ENCODE data around the gene RPH3AL. TPM values are rescaled to one million over a fixed set of nuclear protein-coding genes. Genes with fewer than 3 reads are reported as not detected.

Gene RPH3AL
- total and polyA plus RNA-seq, 4 donors: 4.7 to 5.9 (median 5.3) TPM

DNA sequence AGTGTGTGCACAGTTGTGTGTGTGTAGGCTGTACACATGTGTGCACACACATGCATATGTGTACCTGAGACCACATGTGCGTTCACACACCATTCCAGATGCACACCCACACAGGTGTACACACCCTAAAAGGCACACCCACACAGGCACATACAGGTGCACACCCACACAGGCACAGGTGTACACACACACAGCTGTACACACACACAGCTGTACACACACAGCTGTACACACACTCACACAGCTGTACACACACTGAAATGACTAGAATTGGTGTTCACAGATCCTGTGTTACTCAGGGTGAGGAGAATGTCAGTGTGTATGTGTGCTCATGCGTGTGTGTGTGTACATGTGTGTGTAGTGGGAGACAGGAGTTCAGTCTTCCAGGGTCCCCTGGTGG is 155.3 kb downstream of the RPH3AL start:
- no peaks in the 10 kb centered on the region for H3K9me3 ChIP-seq (ENCODE audit: control insufficient read depth, insufficient read depth, low read length)
- WGBS (ENCODE audit: insufficient coverage): 100% methylated on average over 2 of the region's 2 CpGs
- H3K27ac ChIP-seq (ENCODE audit: low read depth, low read length): no peak overlapping the region
- H3K36me3 ChIP-seq (ENCODE audit: control insufficient read depth, insufficient read depth, low read length): no peaks in the 10 kb centered on the region
- peaks cover 2% of the 10 kb centered on the region for H3K27me3 ChIP-seq (ENCODE audit: control insufficient read depth, insufficient read depth, low read length)
- H3K4me1 ChIP-seq (ENCODE audit: control insufficient read depth, insufficient read depth, low read length): peaks cover 39% of the 10 kb centered on the region
- no peak for DNase-seq (ENCODE audit: low read depth in 4 of 6, low spot score in 6 of 6)
- H3K4me3 ChIP-seq (ENCODE audit: low read depth, low read length): no peak overlapping the region

DNA sequence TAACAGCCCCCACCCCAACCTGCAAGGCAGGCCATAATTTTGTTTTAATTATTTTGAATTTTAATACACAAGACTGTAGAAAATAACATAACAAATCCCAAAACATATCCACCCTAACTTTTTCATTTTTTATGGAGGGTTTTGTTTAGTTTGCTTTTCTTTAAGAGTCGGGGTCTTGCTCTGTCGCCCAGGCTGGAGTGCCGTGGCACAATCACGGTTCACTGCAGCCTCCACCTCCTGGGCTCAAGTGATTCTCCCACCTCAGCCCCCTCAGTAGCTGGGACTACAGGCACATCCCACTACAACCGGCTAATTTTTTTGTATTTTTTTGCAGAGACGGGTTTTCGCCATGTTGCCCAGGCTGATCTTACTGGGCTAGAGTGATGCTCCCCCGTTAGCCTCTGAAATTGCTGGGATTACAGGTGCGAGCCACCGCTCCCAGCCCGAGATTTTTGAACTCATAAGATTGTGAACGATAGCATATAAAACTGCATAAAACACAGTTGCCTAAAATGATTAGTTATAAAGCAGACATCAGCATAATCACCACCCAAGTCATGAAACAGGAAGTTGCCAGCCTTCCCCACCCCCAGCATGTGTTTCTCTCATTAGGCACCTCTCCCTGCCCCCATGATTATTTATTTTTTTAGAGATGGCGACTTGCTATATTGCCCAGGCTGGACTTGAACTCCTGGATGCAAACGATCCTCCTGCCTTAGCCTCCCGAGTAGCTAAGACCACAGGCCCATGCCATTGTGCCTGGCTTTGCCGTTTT is 157.6 kb downstream of the RPH3AL start:
- 79% methylated on average over 6 of the region's 16 CpGs for WGBS (ENCODE audit: insufficient coverage)
- H3K9me3 ChIP-seq (ENCODE audit: control insufficient read depth, insufficient read depth, low read length): no peaks in the 10 kb centered on the region
- peaks cover 29% of the 10 kb centered on the region for H3K4me1 ChIP-seq (ENCODE audit: control insufficient read depth, insufficient read depth, low read length)
- H3K4me3 ChIP-seq (ENCODE audit: low read depth, low read length): no peak overlapping the region
- DNase-seq (ENCODE audit: low read depth in 4 of 6, low spot score in 6 of 6): no peak
- peaks cover 2% of the 10 kb centered on the region for H3K27me3 ChIP-seq (ENCODE audit: control insufficient read depth, insufficient read depth, low read length)
- H3K36me3 ChIP-seq (ENCODE audit: control insufficient read depth, insufficient read depth, low read length): no peaks in the 10 kb centered on the region
- no peak overlapping the region for H3K27ac ChIP-seq (ENCODE audit: low read depth, low read length)

GRCh38 chr17:193841-194806 is 158.5 kb downstream of the RPH3AL start:
- DNase-seq (ENCODE audit: low read depth in 4 of 6, low spot score in 6 of 6): peak in 4 of 6 donors; percentile 56 to 91 (median 70)
- Histone ChIP-seq H3K27ac (ENCODE audit: low read depth, low read length) (peak overlapping the region; percentile 52), H3K36me3 (ENCODE audit: control insufficient read depth, insufficient read depth, low read length) (no peaks in the 10 kb centered on the region), H3K4me3 (ENCODE audit: low read depth, low read length) (no peak overlapping the region), H3K4me1 (ENCODE audit: control insufficient read depth, insufficient read depth, low read length) (peaks cover 20% of the 10 kb centered on the region), H3K27me3 (ENCODE audit: control insufficient read depth, insufficient read depth, low read length) (peaks cover 2% of the 10 kb centered on the region), H3K9me3 (ENCODE audit: control insufficient read depth, insufficient read depth, low read length) (no peaks in the 10 kb centered on the region)
- 51% methylated on average over 27 of the region's 31 CpGs for WGBS (ENCODE audit: insufficient coverage)

- DNase-seq (ENCODE audit: low read depth in 4 of 6, low spot score in 6 of 6): no peak
- H3K4me1 ChIP-seq (ENCODE audit: control insufficient read depth, insufficient read depth, low read length): peaks cover 19% of the 10 kb centered on the region
- WGBS (ENCODE audit: insufficient coverage): 94% methylated on average over 8 of the region's 8 CpGs
These were observed 159.2 kb downstream of the RPH3AL start for GRCh38 chr17:193426-193810.

DNA sequence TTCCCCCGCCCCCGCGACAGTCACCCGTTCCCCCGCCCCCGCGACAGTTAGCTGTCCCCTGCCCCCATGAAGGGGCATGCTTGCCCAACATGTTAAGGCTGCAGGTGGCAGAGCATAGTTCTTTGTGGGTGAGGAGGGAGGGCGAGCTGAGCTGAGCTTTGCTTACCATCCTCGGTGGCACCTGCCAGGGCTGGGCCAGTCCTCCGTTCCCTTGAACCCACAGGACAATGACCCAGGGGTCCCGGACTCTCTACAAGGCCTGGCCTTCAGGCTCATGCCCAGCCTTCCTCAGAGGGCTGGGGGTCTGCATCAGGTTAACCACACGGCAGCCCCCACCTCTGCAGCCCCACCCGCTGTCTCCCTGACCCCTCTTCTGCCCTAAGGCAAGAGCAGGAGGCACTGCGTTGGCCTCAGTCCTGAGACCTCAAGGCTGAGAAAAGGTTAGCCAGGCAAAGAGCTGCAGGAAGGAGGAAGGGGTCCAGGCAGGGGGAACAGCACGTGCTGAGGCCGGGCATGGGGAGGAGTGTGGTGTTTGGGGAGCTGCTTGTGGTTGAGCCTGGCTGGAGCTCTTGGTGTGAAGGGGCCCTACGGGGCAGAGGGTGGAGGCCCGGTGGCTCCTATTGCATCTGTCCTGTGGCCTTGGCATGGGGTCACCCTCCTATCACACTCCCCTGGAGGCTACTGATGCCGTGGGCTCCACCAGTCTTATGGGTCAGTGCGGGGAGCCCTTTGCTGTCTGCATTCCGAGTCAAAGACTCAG is 159.8 kb downstream of the RPH3AL start:
- WGBS (ENCODE audit: insufficient coverage): 98% methylated on average over 15 of the region's 21 CpGs
- H3K27ac ChIP-seq (ENCODE audit: low read depth, low read length): no peak overlapping the region
- H3K36me3 ChIP-seq (ENCODE audit: control insufficient read depth, insufficient read depth, low read length): no peaks in the 10 kb centered on the region
- H3K9me3 ChIP-seq (ENCODE audit: control insufficient read depth, insufficient read depth, low read length): no peaks in the 10 kb centered on the region
- H3K4me1 ChIP-seq (ENCODE audit: control insufficient read depth, insufficient read depth, low read length): peaks cover 19% of the 10 kb centered on the region
- H3K4me3 ChIP-seq (ENCODE audit: low read depth, low read length): no peak overlapping the region
- no peak for DNase-seq (ENCODE audit: low read depth in 4 of 6, low spot score in 6 of 6)
- H3K27me3 ChIP-seq (ENCODE audit: control insufficient read depth, insufficient read depth, low read length): peaks cover 2% of the 10 kb centered on the region

More at GRCh38 chr17:193426-193810, 159.2 kb downstream of the RPH3AL start:
- no peak overlapping the region for H3K4me3 ChIP-seq (ENCODE audit: low read depth, low read length)
- H3K27ac ChIP-seq (ENCODE audit: low read depth, low read length): no peak overlapping the region
- no peaks in the 10 kb centered on the region for H3K9me3 ChIP-seq (ENCODE audit: control insufficient read depth, insufficient read depth, low read length)
- H3K36me3 ChIP-seq (ENCODE audit: control insufficient read depth, insufficient read depth, low read length): no peaks in the 10 kb centered on the region
- peaks cover 2% of the 10 kb centered on the region for H3K27me3 ChIP-seq (ENCODE audit: control insufficient read depth, insufficient read depth, low read length)

DNA sequence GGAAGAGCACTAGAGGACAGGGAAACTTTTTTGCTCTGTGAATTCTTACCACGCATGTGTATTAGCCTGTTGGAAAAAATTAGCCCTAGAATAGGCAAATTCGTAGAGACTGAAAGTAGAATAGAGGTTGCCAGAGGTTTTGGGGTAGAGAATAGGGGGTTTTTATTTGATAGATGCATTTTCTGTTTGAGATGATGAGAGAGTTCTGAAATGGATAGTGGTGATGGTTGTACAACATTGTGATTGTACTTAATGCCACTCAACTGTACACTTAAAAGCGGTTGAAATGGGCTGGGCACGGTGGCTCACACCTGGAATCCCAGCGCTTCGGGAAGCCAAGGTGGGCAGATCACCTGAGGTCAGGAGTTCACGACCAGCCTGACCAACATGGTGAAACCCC is 163.2 kb downstream of the RPH3AL start:
- WGBS (ENCODE audit: insufficient coverage): 97% methylated on average over 6 of the region's 7 CpGs
- peaks cover 14% of the 10 kb centered on the region for H3K4me1 ChIP-seq (ENCODE audit: control insufficient read depth, insufficient read depth, low read length)
- H3K27ac ChIP-seq (ENCODE audit: low read depth, low read length): no peak overlapping the region
- DNase-seq (ENCODE audit: low read depth in 4 of 6, low spot score in 6 of 6): no peak
- H3K27me3 ChIP-seq (ENCODE audit: control insufficient read depth, insufficient read depth, low read length): no peaks in the 10 kb centered on the region
- no peak overlapping the region for H3K4me3 ChIP-seq (ENCODE audit: low read depth, low read length)
- no peaks in the 10 kb centered on the region for H3K36me3 ChIP-seq (ENCODE audit: control insufficient read depth, insufficient read depth, low read length)
- H3K9me3 ChIP-seq (ENCODE audit: control insufficient read depth, insufficient read depth, low read length): no peaks in the 10 kb centered on the region

- Histone ChIP-seq H3K4me1 (ENCODE audit: control insufficient read depth, insufficient read depth, low read length) (peaks cover 11% of the 10 kb centered on the region), H3K27me3 (ENCODE audit: control insufficient read depth, insufficient read depth, low read length) (peaks cover under 1% of the 10 kb centered on the region), H3K9me3 (ENCODE audit: control insufficient read depth, insufficient read depth, low read length) (no peaks in the 10 kb centered on the region), H3K4me3 (ENCODE audit: low read depth, low read length) (no peak overlapping the region), H3K36me3 (ENCODE audit: control insufficient read depth, insufficient read depth, low read length) (no peaks in the 10 kb centered on the region), H3K27ac (ENCODE audit: low read depth, low read length) (no peak overlapping the region)
- no CpG with 5 or more reads among the region's 2 CpGs for WGBS (ENCODE audit: insufficient coverage)
- DNase-seq (ENCODE audit: low read depth in 4 of 6, low spot score in 6 of 6): no peak
These were observed 165.5 kb downstream of the RPH3AL start for GRCh38 chr17:187130-187529.

GRCh38 chr17:185445-186138 is 167.0 kb downstream of the RPH3AL start:
- DNase-seq (ENCODE audit: low read depth in 4 of 6, low spot score in 6 of 6): no peak
- Histone ChIP-seq H3K36me3 (ENCODE audit: control insufficient read depth, insufficient read depth, low read length) (no peaks in the 10 kb centered on the region), H3K4me3 (ENCODE audit: low read depth, low read length) (no peak overlapping the region), H3K27ac (ENCODE audit: low read depth, low read length) (no peak overlapping the region), H3K4me1 (ENCODE audit: control insufficient read depth, insufficient read depth, low read length) (peaks cover 16% of the 10 kb centered on the region), H3K27me3 (ENCODE audit: control insufficient read depth, insufficient read depth, low read length) (peaks cover 5% of the 10 kb centered on the region), H3K9me3 (ENCODE audit: control insufficient read depth, insufficient read depth, low read length) (no peaks in the 10 kb centered on the region)
- WGBS (ENCODE audit: insufficient coverage): 69% methylated on average over 7 of the region's 14 CpGs

DNA sequence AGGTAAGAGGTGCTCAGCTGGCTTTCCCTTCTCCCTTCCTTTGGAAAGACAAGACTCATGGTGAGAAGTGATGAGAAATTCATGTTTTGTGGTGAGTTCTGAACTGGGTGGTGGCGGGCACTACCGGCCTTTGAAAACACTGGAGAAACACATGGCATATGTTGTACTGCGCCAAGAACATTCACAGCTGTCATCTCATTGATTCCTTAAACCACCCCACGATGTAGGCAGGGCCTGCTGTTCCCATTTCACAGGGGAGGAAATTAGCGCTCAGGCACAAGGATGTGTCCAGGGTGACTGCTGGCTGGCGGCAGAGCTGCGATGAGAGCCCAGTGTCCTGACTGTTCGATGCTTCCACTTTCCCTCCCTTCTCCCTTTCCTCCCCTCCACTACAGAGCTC is 169.6 kb downstream of the RPH3AL start:
- Histone ChIP-seq H3K27me3 (ENCODE audit: control insufficient read depth, insufficient read depth, low read length) (peaks cover 11% of the 10 kb centered on the region), H3K36me3 (ENCODE audit: control insufficient read depth, insufficient read depth, low read length) (peaks cover 7% of the 10 kb centered on the region), H3K4me1 (ENCODE audit: control insufficient read depth, insufficient read depth, low read length) (peaks cover 34% of the 10 kb centered on the region), H3K9me3 (ENCODE audit: control insufficient read depth, insufficient read depth, low read length) (no peaks in the 10 kb centered on the region), H3K4me3 (ENCODE audit: low read depth, low read length) (no peak overlapping the region), H3K27ac (ENCODE audit: low read depth, low read length) (no peak overlapping the region)
- WGBS (ENCODE audit: insufficient coverage): no CpG with 5 or more reads among the region's 8 CpGs
- DNase-seq (ENCODE audit: low read depth in 4 of 6, low spot score in 6 of 6): no peak

All from spinal cord (tissue), 10 donors.